Subcutaneous adipose tissue (tissue), 4 donors: ENCODE measurements around the gene OR11H6. TPM values are rescaled to one million over a fixed set of nuclear protein-coding genes. Genes with fewer than 3 reads are reported as not detected.

Experiments
- small RNA-seq: library from RNA; depleted of rRNA; stranded (forward); fragments of <200 nt; gene quantifications from one replicate; pipeline ENCODE3, GENCODE V24; 2016
- total RNA-seq, 4 donors: library from RNA; depleted of rRNA; stranded (reverse); fragments of >200 nt; gene quantifications; one replicate each; pipeline ENCODE4 v1.1.0, GENCODE V29; 2016
- TF ChIP-seq, protein P1 (sequence below): fragments of 450-650 bp; IDR thresholded peaks from one replicate; pipeline ENCODE4 v1.5.1; 2016; ENCODE audit warnings: low read depth, mild to moderate bottlenecking, control low read depth, antibody characterized with exemption, moderate library complexity

OR11H6 gene
- total RNA-seq, 4 donors from 2014 or later = not detected

DNA sequence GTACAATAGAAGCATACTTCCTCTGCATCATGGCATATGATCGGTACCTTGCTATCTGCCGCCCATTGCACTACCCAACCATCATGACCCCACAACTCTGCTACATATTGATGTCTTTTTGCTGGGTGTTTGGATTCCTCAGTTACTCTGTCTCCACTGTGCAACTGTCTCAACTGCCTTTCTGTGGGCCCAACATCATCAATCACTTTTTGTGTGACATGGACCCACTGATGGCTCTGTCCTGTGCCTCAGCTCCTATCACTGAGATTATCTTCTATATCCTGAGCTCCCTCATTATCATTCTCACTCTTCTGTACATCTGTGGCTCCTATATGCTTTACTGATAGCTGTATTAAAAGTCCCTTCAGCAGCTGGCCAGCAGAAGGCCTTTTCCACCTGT is 13.9 kb upstream of the OR11H6 start:
- TF ChIP-seq, protein P1, sequence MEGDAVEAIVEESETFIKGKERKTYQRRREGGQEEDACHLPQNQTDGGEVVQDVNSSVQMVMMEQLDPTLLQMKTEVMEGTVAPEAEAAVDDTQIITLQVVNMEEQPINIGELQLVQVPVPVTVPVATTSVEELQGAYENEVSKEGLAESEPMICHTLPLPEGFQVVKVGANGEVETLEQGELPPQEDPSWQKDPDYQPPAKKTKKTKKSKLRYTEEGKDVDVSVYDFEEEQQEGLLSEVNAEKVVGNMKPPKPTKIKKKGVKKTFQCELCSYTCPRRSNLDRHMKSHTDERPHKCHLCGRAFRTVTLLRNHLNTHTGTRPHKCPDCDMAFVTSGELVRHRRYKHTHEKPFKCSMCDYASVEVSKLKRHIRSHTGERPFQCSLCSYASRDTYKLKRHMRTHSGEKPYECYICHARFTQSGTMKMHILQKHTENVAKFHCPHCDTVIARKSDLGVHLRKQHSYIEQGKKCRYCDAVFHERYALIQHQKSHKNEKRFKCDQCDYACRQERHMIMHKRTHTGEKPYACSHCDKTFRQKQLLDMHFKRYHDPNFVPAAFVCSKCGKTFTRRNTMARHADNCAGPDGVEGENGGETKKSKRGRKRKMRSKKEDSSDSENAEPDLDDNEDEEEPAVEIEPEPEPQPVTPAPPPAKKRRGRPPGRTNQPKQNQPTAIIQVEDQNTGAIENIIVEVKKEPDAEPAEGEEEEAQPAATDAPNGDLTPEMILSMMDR = no peak

DNA sequence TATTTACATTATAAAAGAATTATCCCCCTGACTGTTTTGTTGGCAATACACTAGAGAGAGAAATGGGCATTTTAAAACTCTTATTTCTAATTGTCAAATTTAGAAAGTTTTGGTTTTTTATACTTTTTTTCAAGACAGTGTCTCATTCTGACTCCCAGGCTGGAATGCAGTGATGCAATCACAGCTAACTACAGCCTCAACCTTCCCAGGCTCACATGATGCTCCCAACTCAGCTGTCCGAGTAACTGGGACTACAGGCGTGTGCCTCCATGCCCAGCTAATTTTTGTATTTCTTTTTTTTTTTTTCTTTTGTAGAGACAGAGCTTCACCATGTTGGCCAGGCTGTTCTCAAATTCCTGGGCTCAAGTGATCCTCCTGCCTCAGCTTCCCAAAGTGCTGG is 8.3 kb upstream of the OR11H6 start:
- TF ChIP-seq, protein P1 = no peak

GRCh38 chr14:20219033-20219432 is 4.5 kb upstream of the OR11H6 start:
- TF ChIP-seq, protein P1 = no peak

DNA sequence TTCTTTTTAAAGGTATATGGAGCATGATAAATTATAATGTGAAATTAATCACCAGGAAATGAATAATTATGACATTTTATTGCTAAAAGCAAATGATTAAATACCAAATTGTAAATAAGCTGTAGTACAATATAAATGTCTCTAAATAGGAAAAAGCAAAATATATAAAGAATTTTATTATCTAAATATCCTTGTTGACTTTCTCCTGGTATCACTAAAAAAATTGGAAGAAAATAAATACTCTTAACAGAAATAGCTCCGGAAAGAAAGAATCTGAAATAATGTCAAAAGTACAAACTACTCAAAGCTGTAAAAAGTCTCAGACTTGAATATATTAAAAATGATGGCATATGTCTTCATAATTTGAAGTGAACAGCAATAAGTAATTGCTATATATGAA is 5.2 kb downstream of the OR11H6 start, which contains the start of gene OR11H7:
TSS of gene OR11H7 (plus strand) at position 301 of the 400 bp plus-strand sequence.
- TF ChIP-seq, protein P1 = no peak

GRCh38 chr14:20247646-20248246 is 24.2 kb downstream of the OR11H6 start:
- TF ChIP-seq, protein P1 = no peak

- TF ChIP-seq, protein P1 = no peak
Measured at GRCh38 chr14:20262642-20263128, 39.2 kb downstream of the OR11H6 start.

- TF ChIP-seq, protein P1 = no peak
Measured at GRCh38 chr14:20274062-20274461, 50.6 kb downstream of the OR11H6 start.

Small RNA genes lying within 50 kb of the gene (small RNA-seq; reads per million reads assigned to genes)
- gene GTF2IP22 = not detected

Other genes with a start within 250 kb of the OR11H6 start
- not detected for gene OR4K15, start 248.1 kb upstream of the OR11H6 start, total RNA-seq
- not detected for gene OR4Q2, start 221.5 kb upstream of the OR11H6 start, total RNA-seq
- gene OR4K14, start 204.4 kb upstream of the OR11H6 start, total RNA-seq = not detected
- not detected for gene OR4K13, start 187.7 kb upstream of the OR11H6 start, total RNA-seq
- not detected for gene OR4L1, start 163.7 kb upstream of the OR11H6 start, total RNA-seq
- not detected for gene OR4K17, start 113.0 kb upstream of the OR11H6 start, total RNA-seq
- not detected for gene OR4N5, start 84.9 kb upstream of the OR11H6 start, total RNA-seq
- not detected for gene OR11G2, start 32.8 kb upstream of the OR11H6 start, total RNA-seq
- gene OR11H7, start 5.3 kb downstream of the OR11H6 start, total RNA-seq = not detected
- not detected for gene OR11H4, start 15.6 kb downstream of the OR11H6 start, total RNA-seq
- gene TTC5, start 82.2 kb downstream of the OR11H6 start, total RNA-seq = 10 to 100 TPM in 3 of 4 donors, 1 to 10 TPM in 1; 9.2 to 11.7 (median 10.8) TPM
- 10 to 100 TPM; 29.8 to 53.9 (median 43.1) TPM for gene CCNB1IP1, start 109.6 kb downstream of the OR11H6 start, total RNA-seq
- gene PARP2, start 119.9 kb downstream of the OR11H6 start, total RNA-seq = 10 to 100 TPM in 3 of 4 donors, 1 to 10 TPM in 1; 9.2 to 20.3 (median 15.4) TPM
- 10 to 100 TPM; 24.8 to 34.5 (median 28.2) TPM for gene TEP1, start 189.8 kb downstream of the OR11H6 start, total RNA-seq
- 1 to 10 TPM in 2 of 4 donors, under 1 TPM in 2; 0.16 to 3.4 (median 0.81) TPM for gene KLHL33, start 212.5 kb downstream of the OR11H6 start, total RNA-seq
- 10 to 100 TPM; 29.5 to 64.6 (median 41.6) TPM for gene OSGEP, start 231.1 kb downstream of the OR11H6 start, total RNA-seq
- gene APEX1, start 231.5 kb downstream of the OR11H6 start, total RNA-seq = 100 to 1,000 TPM; 108 to 172 (median 137) TPM
- gene PIP4P1, start 237.7 kb downstream of the OR11H6 start, total RNA-seq = 10 to 100 TPM; 15.8 to 32.0 (median 25.9) TPM
- gene PNP, start 245.7 kb downstream of the OR11H6 start, total RNA-seq = 10 to 100 TPM; 17.5 to 47.3 (median 35.7) TPM